GM23338 (cell line): ENCODE data around the gene TMEM236. TPM values are rescaled to one million over a fixed set of nuclear protein-coding genes. Genes with fewer than 3 reads are reported as not detected.

ENCODE experiments used
- ATAC-seq: fragments of 200-7000 bp; cut with Tn5 transposase; 3 replicates; pipeline ENCODE4 v1.9.1; 2020
- DNase-seq: peaks from one replicate; pipeline ENCODE4 v3.0.0-alpha.2; 2015; ENCODE audit warnings: low spot score
- H2AFZ ChIP-seq: fragments of 200-600 bp; sonication (generic); 2 replicates; pipeline ENCODE4 v1.8.0; 2016; ENCODE audit warnings: antibody characterized with exemption, mild to moderate bottlenecking, moderate library complexity
- H3F3A ChIP-seq: fragments of 200-600 bp; sonication (generic); replicated peaks from 2 replicates; pipeline ENCODE4 v1.8.0; 2017; ENCODE audit warnings: antibody characterized with exemption, mixed run types, low read depth
- H3K27ac ChIP-seq: fragments of 200-600 bp; sonication (generic); 2 replicates; pipeline ENCODE4 v1.6.1; 2016; ENCODE audit warnings: low read depth
- H3K27me3 ChIP-seq: fragments of 200-600 bp; sonication (generic); 2 replicates; pipeline ENCODE4 v1.8.0; 2016; ENCODE audit warnings: mild to moderate bottlenecking, mixed run types, moderate library complexity; ENCODE audit not compliant: insufficient read depth
- H3K36me3 ChIP-seq: fragments of 200-600 bp; sonication (generic); 2 replicates; pipeline ENCODE4 v1.8.0; 2016; ENCODE audit warnings: mild to moderate bottlenecking; ENCODE audit not compliant: insufficient read depth
- H3K4me1 ChIP-seq: fragments of 200-600 bp; sonication (generic); 2 replicates; pipeline ENCODE4 v1.8.0; 2016; ENCODE audit warnings: mild to moderate bottlenecking, moderate library complexity; ENCODE audit not compliant: insufficient read depth
- H3K4me2 ChIP-seq: fragments of 200-600 bp; sonication (generic); 2 replicates; pipeline ENCODE4 v1.7.1; 2017; ENCODE audit warnings: mixed run types
- H3K4me3 ChIP-seq: fragments of 200-600 bp; sonication (generic); 2 replicates; pipeline ENCODE4 v1.6.1; 2016; ENCODE audit warnings: mixed run types
- H3K79me2 ChIP-seq: fragments of 200-600 bp; sonication (generic); replicated peaks from 2 replicates; pipeline ENCODE4 v1.8.0; 2017; ENCODE audit warnings: mild to moderate bottlenecking; ENCODE audit not compliant: insufficient read depth
- H3K9me2 ChIP-seq: fragments of 200-600 bp; sonication (generic); 2 replicates; pipeline ENCODE4 v1.8.0; 2017; ENCODE audit not compliant: insufficient read depth
- H4K20me1 ChIP-seq: fragments of 200-600 bp; sonication (generic); replicated peaks from 2 replicates; pipeline ENCODE4 v1.8.0; 2017; ENCODE audit warnings: mild to moderate bottlenecking; ENCODE audit not compliant: insufficient read depth
- H3K27ac Mint-ChIP-seq: 2 replicates; pipeline ENCODE4 v1.8.0; 2020; ENCODE audit warnings: inconsistent platforms, mild to moderate bottlenecking, moderate library complexity, mixed read lengths
- H3K27me3 Mint-ChIP-seq: 3 replicates; pipeline ENCODE4 v1.8.0; 2022; ENCODE audit warnings: low read depth, mild to moderate bottlenecking, moderate library complexity, mixed read lengths, inconsistent platforms; ENCODE audit not compliant: insufficient read depth, poor library complexity
- H3K36me3 Mint-ChIP-seq: 3 replicates; pipeline ENCODE4 v1.8.0; 2021; ENCODE audit warnings: low read depth, mild to moderate bottlenecking, inconsistent platforms, moderate library complexity, mixed read lengths
- H3K4me1 Mint-ChIP-seq: 3 replicates; pipeline ENCODE4 v1.8.0; 2020; ENCODE audit warnings: mild to moderate bottlenecking, inconsistent platforms, mixed read lengths
- H3K4me3 Mint-ChIP-seq: 3 replicates; pipeline ENCODE4 v1.8.0; 2021; ENCODE audit warnings: moderate library complexity, mild to moderate bottlenecking, inconsistent platforms, mixed read lengths
- H3K9me3 Mint-ChIP-seq: 3 replicates; pipeline ENCODE4 v1.8.0; 2020; ENCODE audit warnings: moderate library complexity, mild to moderate bottlenecking, inconsistent platforms, mixed read lengths
- CTCF ChIP-seq, 2 experiments: fragments of 200-600 bp in 1 of 2; sonication (generic) in 1 of 2; conservative IDR thresholded peaks; 2 replicates each; pipeline versions ENCODE4 v1.5.1 to v1.6.1; 2016 to 2017; ENCODE audit warnings: antibody characterized with exemption in 2 of 2, low read depth in 2 of 2, mild to moderate bottlenecking in 2 of 2, moderate library complexity in 1 of 2
- ETS1 ChIP-seq: IDR thresholded peaks from 2 replicates; pipeline ENCODE4 v1.6.1; 2016; ENCODE audit warnings: antibody characterized with exemption
- EZH2 ChIP-seq: fragments of 200-600 bp; sonication (generic); IDR thresholded peaks from one replicate; pipeline ENCODE4 v1.8.0; 2017; ENCODE audit warnings: antibody characterized with exemption, mild to moderate bottlenecking, low read depth; ENCODE audit not compliant: unreplicated experiment
- EZH2phosphoT487 ChIP-seq: fragments of 200-600 bp; sonication (generic); IDR thresholded peaks from one replicate; pipeline ENCODE4 v1.8.1; 2018; ENCODE audit warnings: antibody characterized with exemption; ENCODE audit not compliant: unreplicated experiment
- POLR2AphosphoS5 ChIP-seq: IDR thresholded peaks from 2 replicates; pipeline ENCODE4 v1.6.1; 2016; ENCODE audit warnings: antibody characterized with exemption, low read depth
- STAT1 ChIP-seq: IDR thresholded peaks from one replicate; pipeline ENCODE4 v1.6.1; 2016; ENCODE audit warnings: antibody characterized with exemption; ENCODE audit not compliant: unreplicated experiment
- ZNF462 ChIP-seq: fragments of 250-450 bp; sonication (Bioruptor Pico); IDR thresholded peaks from 2 replicates; pipeline ENCODE4 v1.5.0; 2020; ENCODE audit warnings: mild to moderate bottlenecking, moderate library complexity
- polyA plus RNA-seq: library from polyadenylated mRNA; unstranded; fragments of >200 nt; fragmentation: Nextera tagmentation; extraction: Ambion mirVana; gene quantifications from 2 replicates; pipeline ENCODE4 v1.2.1, GENCODE V29; 2016
- total RNA-seq: library from RNA; depleted of rRNA; stranded (reverse); fragments of >200 nt; shearing (Covaris generic); gene quantifications from 2 replicates; pipeline ENCODE4 v1.2.3, GENCODE V29; 2014

TMEM236 gene
- total and polyA plus RNA-seq, 2 experiments from 2014 or later, result 0.03 TPM

- TF ChIP-seq CTCF (conservative IDR thresholded peaks at IDR 0.05; ENCODE audit: low read depth in 2 of 2) (no peak), EZH2 (no peak)
Observed at GRCh38 chr10:17835688-17836087, 83.7 kb downstream of the TMEM236 start (continued).

GRCh38 chr10:17836942-17837341, 84.9 kb downstream of the TMEM236 start:
- Histone ChIP-seq H3F3A (no peaks in the 10 kb centered on the region), H2AFZ (peak overlapping the region; percentile 39; the same call in 1 of the 2 replicates), H3K4me1 (peaks cover 9% of the 10 kb centered on the region), H3K4me3 (no peak overlapping the region), H3K4me2 (peak overlapping the region; percentile 44), H3K27me3 (no peaks in the 10 kb centered on the region), H3K9me2 (no peaks in the 10 kb centered on the region), H3K79me2 (no peaks in the 10 kb centered on the region), H4K20me1 (no peaks in the 10 kb centered on the region), H3K36me3 (no peaks in the 10 kb centered on the region), H3K27ac (no peak overlapping the region)
- DNase-seq, result peak; percentile 50
- Mint-ChIP-seq H3K27me3 (peaks cover 5% of the 10 kb centered on the region), H3K27ac (peak overlapping the region; percentile 63; the same call in 1 of the 2 replicates), H3K36me3 (no peaks in the 10 kb centered on the region), H3K4me3 (no peak overlapping the region), H3K4me1 (peaks cover 5% of the 10 kb centered on the region; the same call in 2 of the 3 replicates), H3K9me3 (no peaks in the 10 kb centered on the region)
- peak; percentile 82 for ATAC-seq
- TF ChIP-seq ZNF462 (CRISPR knock-in tag) (no peak), POLR2AphosphoS5 (no peak), ETS1 (no peak), STAT1 (no peak), EZH2phosphoT487 (no peak)
